ENCODE measurements around the gene OPHN1.

GRCh38 chrX:68147848-68148247, 285.4 kb downstream of the OPHN1 start:
- TF ChIP-seq EZH2 (IDR thresholded peaks at IDR 0.05; ENCODE audit: borderline replicate concordance, insufficient read depth, low read length, poor library complexity, severe bottlenecking) (no peak), CTCF (IDR thresholded peaks at IDR 0.05; ENCODE audit: poor library complexity, severe bottlenecking) (no peak), MXI1 (conservative IDR thresholded peaks at IDR 0.05; ENCODE audit: poor library complexity, severe bottlenecking) (no peak), TAF1 (IDR thresholded peaks at IDR 0.05; ENCODE audit: low read depth) (no peak), SMC3 (conservative IDR thresholded peaks at IDR 0.05; ENCODE audit: poor library complexity) (no peak), POLR2AphosphoS5 (IDR thresholded peaks at IDR 0.05) (no peak)
